Activated CD4-positive, alpha-beta T cell treated with anti-CD3 and anti-CD28 coated beads for 4 hours (primary cell): ENCODE data around the gene DFFA.
"Not testable (repeated sequence)": the region's sequence is repeated elsewhere in the genome, so short reads cannot be mapped to it uniquely, and the experiment has no call there.

Experiments
- DNase-seq, 2 donors: peaks; one replicate each; pipeline ENCODE4 v3.0.0-alpha.2; 2020

The DFFA gene

DNA sequence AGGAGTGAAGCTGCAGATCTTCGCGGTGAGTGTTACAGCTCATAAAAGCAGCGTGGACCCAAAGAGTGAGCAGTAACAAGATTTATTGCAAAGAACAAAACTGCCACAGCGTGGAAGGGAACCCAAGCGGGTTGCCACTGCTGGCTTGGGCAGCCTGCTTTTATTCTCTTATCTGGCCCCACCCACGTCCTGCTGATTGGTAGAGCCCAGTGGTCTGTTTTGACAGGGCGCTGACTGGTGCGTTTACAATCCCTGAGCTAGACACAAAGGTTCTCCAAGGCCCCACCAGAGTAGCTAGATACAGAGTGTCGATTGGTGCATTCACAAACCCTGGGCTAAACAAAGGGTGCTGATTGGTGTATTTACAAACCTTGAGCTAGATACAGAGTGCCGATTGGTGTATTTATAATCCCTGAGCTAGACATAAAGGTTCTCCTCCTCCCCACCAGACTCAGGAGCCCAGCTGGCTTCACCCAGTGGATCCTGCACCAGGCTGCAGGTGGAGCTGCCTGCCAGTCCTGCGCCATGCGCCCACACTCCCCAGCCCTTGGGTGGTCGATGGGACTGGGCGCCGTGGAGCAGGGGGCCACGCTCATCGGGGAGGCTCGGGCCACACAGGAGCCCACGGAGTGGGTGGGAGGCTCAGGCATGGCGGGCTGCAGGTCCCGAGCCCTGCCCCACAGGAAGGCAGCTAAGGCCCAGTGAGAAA is 46.3 kb downstream of the DFFA start:
- not testable (repeated sequence) for DNase-seq

DNA sequence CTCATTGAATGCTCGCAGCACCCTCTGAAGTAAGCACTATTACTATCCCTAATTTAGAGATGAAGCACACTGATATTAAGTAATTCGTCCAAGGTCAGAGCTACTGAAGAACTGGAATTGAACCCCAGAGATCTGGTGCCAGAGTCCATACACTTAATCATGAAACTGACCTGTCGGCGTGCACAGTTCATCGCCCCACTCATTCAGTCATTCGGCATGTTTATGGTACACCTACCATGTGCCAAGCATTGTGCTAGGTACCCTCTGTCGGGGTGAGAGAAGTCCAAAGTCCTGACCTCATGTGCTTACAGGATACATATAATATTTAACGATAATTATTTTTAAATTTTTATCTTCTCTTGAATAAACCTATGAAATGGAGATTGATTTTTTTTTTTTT is 47.7 kb downstream of the DFFA start:
- DNase-seq = no peak

DNA sequence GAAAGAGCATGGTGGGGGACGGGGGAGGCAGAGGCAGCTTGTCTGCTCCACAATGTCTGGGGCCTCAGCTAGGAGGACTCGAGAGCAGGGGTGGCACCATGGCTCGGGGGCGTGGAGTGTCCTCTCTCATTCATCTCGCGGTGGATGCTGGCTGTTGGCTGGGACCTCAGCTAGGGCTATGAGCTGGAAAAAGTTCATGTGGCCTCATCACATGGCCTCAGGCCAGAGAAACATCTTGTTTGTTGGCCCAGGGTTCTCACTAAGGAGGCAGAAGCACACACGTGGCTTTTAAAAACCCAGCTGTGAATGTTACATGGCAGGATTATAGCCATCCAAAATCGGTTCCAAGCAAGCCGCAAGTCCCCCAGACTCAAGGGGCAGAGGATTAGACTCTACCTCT is 48.3 kb downstream of the DFFA start:
- no peak for DNase-seq

DNA sequence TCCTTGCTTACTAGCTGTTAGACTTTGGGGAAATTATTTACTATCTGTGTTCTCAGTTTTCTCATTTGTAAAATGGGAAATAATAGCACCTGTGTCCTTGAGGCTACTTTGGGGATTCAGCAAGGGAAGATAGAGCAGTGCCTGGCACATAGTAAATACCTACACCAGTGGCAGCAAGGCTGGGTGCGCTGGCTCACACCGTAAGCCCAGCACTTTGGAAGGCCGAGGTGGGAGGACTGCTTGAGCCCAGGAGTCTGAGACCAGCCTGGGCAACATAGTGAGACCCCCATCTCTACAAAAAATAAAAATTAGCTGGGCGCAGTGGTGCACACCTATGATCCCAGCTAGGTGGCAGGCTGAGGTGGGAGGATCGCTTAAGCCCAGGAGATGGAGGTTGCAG is 50.7 kb downstream of the DFFA start:
- DNase-seq = no peak

DNA sequence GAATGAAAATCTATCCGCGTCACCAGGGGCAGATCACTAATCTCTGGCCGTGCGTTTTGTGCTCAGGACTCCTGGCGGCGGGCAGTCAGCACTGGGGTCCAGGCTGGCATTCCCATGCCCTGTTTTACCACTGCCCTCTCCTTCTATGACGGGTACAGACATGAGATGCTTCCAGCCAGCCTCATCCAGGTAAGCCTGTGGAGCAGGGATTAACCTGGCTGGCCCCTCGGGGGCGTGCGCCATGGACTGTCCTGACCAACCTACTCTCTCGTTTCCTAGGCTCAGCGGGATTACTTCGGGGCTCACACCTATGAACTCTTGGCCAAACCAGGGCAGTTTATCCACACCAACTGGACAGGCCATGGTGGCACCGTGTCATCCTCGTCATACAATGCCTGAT is 53.0 kb downstream of the DFFA start:
- DNase-seq = no peak

DNA sequence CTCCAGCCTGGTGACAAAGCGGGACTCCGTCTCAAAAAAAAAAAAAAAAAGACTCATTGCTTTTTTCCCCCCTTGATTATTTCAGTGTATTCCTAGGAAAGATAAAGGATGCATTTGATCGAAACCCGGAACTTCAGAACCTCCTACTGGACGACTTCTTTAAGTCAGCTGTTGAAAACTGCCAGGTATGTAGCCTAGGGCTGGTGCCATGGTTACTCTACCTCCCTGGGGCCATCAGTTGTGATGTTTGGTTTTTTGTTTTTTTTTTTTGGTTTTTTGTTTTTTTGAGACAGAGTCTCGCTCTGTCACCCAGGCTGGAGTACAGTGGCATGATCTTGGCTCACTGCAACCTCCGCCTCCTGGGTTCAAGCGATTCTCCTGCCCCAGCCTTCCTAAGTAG is 53.6 kb downstream of the DFFA start:
- not testable (repeated sequence) for DNase-seq

DNA sequence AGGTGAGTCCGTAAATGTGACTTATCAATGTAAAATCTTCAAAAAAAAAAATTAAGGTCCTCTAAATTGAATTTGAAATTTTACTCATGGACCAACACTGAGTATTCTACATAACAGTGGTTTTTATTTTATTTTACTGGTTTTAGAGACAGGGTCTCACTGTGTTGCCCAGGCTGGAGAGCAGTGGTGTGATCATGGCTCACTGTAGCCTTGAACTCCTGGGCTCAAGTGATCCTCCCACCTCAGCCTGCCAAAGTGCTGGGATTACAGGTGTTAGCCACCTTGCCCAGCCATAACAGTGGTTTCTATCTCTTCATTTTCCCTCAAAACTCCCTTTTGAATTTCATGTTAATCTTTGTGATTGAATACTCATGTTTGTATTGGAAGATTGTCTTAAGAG is 56.4 kb downstream of the DFFA start:
- not testable (repeated sequence) for DNase-seq

DNA sequence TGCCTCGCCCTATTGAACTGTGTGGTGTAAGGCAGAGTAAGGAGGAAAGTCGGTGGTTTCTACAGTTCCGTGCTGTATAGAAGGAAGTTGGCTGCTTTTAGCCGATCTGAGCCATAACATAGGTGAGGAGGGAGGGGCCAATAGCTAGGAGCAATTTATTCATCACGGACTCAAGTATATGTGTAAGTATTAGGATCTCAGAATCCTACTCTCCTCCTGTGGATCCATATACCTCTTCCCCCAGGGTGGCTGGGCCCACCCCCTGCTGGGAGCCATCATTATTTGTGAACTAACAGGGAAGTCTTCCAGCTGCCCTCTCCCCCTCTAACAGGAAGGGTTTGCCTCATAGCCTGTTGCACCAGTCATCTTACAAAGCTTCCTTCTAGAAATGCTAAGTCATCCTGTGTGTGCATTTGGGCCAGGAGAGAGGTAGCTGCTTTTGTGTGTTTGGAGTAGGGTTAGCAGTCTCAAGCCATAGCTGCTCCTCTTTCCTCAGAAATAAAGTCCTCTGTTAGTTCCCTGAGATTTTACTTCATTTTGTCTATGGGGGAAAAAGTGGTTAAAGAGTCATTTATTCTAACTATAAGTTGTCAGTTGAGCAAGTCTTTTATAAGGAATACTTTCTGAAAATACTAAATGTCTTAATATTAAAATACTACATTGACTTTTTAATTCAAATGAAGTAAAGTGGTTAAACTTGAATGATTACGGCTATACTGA is 57.0 kb downstream of the DFFA start:
- DNase-seq = no peak

DNA sequence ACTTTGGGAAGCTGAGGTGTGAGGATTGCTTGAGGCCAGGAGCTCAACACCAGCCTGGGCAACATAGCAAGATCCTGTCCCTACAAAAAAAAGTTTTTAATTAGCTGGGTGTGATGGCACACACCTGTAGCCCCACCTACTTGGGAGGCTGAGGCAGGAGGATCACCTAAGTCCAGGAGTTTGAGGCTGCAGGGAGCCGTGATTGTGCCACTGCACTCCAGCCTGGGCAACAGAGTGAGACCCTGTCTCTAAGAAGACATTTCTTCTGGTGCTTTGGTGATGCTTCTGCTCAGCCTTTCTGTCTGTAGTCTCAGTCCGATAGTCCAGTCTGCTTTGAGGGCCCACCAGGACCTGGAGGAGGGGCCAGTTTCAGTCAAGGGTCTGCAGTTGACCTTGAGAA is 65.1 kb downstream of the DFFA start:
- DNase-seq = no peak
